IMR-90 (cell line): ENCODE data around the gene USP32. TPM values are rescaled to one million over a fixed set of nuclear protein-coding genes. Genes with fewer than 3 reads are reported as not detected.

Experiments used
- ATAC-seq: fragments of 200-7000 bp; cut with Tn5 transposase; 2 replicates; pipeline ENCODE4 v1.9.1; 2020; ENCODE audit warnings: low read depth, mild to moderate bottlenecking, moderate library complexity
- BruUV-seq: library from RNA; stranded (reverse); fragments of 400-500 nt; replicated peaks from 2 replicates; lab custom pipeline; 2021; lab: Mats Ljungman, UMichigan
- CTCF ChIA-PET: fragments of 300-600 bp; formaldehyde crosslinking; extraction: SDS; loops from one replicate; lab custom pipeline; 2021; ENCODE audit warnings: antibody characterized with exemption; lab: Yijun Ruan, JAX
- POLR2A ChIA-PET: fragments of 300-600 bp; sonication (Branson Sonifier 250); formaldehyde crosslinking; loops from one replicate; lab custom pipeline; 2022; ENCODE audit warnings: antibody characterized with exemption; ENCODE audit not compliant: unreplicated experiment; lab: Charles Lee
- DNase-seq: peaks from one replicate; pipeline ENCODE4 v3.0.0; 2013
- H2AFZ ChIP-seq: replicated peaks from 2 replicates; pipeline ENCODE3; 2013; ENCODE audit warnings: low read length, mild to moderate bottlenecking; ENCODE audit not compliant: poor library complexity
- H2AK5ac ChIP-seq: 2 replicates; pipeline ENCODE4 v1.6.1; 2013; ENCODE audit warnings: low read depth, low read length, inconsistent platforms
- H2AK9ac ChIP-seq: replicated peaks from 2 replicates; pipeline ENCODE3; 2013; ENCODE audit warnings: mild to moderate bottlenecking, low read depth, low read length, moderate library complexity; ENCODE audit not compliant: poor library complexity
- H2BK120ac ChIP-seq: 2 replicates; pipeline ENCODE4 v1.6.1; 2013; ENCODE audit warnings: low read depth, low read length, inconsistent platforms
- H2BK15ac ChIP-seq: 3 replicates; pipeline ENCODE4 v1.6.1; 2013; ENCODE audit warnings: low read depth, low read length, inconsistent platforms
- H2BK20ac ChIP-seq: 2 replicates; pipeline ENCODE4 v1.6.1; 2013; ENCODE audit warnings: low read depth, mild to moderate bottlenecking, inconsistent platforms, low read length, moderate library complexity
- H2BK5ac ChIP-seq: 2 replicates; pipeline ENCODE4 v1.6.1; 2013; ENCODE audit warnings: mild to moderate bottlenecking, low read depth, low read length, inconsistent platforms; ENCODE audit not compliant: poor library complexity, severe bottlenecking
- H3K14ac ChIP-seq: replicated peaks from 2 replicates; pipeline ENCODE4 v1.6.1; 2013; ENCODE audit warnings: low read depth, low read length, inconsistent platforms
- H3K18ac ChIP-seq: 2 replicates; pipeline ENCODE4 v1.6.1; 2013; ENCODE audit warnings: low read depth, low read length, control low read depth
- H3K23ac ChIP-seq: 2 replicates; pipeline ENCODE4 v1.6.1; 2013; ENCODE audit warnings: low read depth, low read length, inconsistent platforms
- H3K27ac ChIP-seq: 2 replicates; pipeline ENCODE4 v1.5.1; 2013; ENCODE audit warnings: mild to moderate bottlenecking, control low read depth, low read length; ENCODE audit not compliant: insufficient read depth
- H3K27me3 ChIP-seq: 2 replicates; pipeline ENCODE4 v1.6.1; 2013; ENCODE audit warnings: low read length; ENCODE audit not compliant: control insufficient read depth, insufficient read depth
- H3K36me3 ChIP-seq: 2 replicates; pipeline ENCODE4 v1.6.1; 2013; ENCODE audit warnings: low read length, mixed read lengths; ENCODE audit not compliant: control insufficient read depth, insufficient read depth
- H3K4ac ChIP-seq: 2 replicates; pipeline ENCODE4 v1.6.1; 2013; ENCODE audit warnings: low read depth, low read length, inconsistent platforms
- H3K4me1 ChIP-seq: 2 replicates; pipeline ENCODE4 v1.6.1; 2013; ENCODE audit warnings: low read length, mixed read lengths; ENCODE audit not compliant: control insufficient read depth, insufficient read depth
- H3K4me2 ChIP-seq: 2 replicates; pipeline ENCODE4 v1.6.1; 2013; ENCODE audit warnings: low read depth, mild to moderate bottlenecking, control low read depth, low read length, moderate library complexity
- H3K4me3 ChIP-seq: 2 replicates; pipeline ENCODE4 v1.5.1; 2013; ENCODE audit warnings: low read depth, mild to moderate bottlenecking, control low read depth, low read length, moderate library complexity; ENCODE audit not compliant: insufficient read depth
- H3K56ac ChIP-seq: 2 replicates; pipeline ENCODE4 v1.6.1; 2013; ENCODE audit warnings: low read length, inconsistent platforms; ENCODE audit not compliant: insufficient read depth; ENCODE audit errors: extremely low read depth
- H3K79me1 ChIP-seq, 2 experiments: 2 replicates each; pipeline ENCODE4 v1.6.1; 2013; ENCODE audit warnings: low read length in 2 of 2, inconsistent platforms in 1 of 2, low read depth in 1 of 2
- H3K9ac ChIP-seq: 2 replicates; pipeline ENCODE4 v1.6.1; 2013; ENCODE audit warnings: low read depth, low read length, control low read depth
- H3K9me1 ChIP-seq: 2 replicates; pipeline ENCODE4 v1.6.1; 2013; ENCODE audit warnings: low read length, inconsistent platforms; ENCODE audit not compliant: insufficient read depth
- H3K9me3 ChIP-seq: 2 replicates; pipeline ENCODE4 v1.6.1; 2013; ENCODE audit warnings: low read length; ENCODE audit not compliant: control insufficient read depth, insufficient read depth
- H4K20me1 ChIP-seq: 2 replicates; pipeline ENCODE4 v1.6.1; 2013; ENCODE audit warnings: low read length, inconsistent platforms; ENCODE audit not compliant: insufficient read depth
- H4K5ac ChIP-seq: 2 replicates; pipeline ENCODE4 v1.6.1; 2013; ENCODE audit warnings: mild to moderate bottlenecking, low read depth, low read length, control low read depth
- H4K8ac ChIP-seq, 2 experiments: 2 replicates each; pipeline ENCODE4 v1.6.1; 2013; ENCODE audit warnings: low read depth in 2 of 2, low read length in 2 of 2, control low read depth in 1 of 2, inconsistent platforms in 1 of 2
- H4K91ac ChIP-seq: 2 replicates; pipeline ENCODE4 v1.6.1; 2013; ENCODE audit warnings: low read depth, low read length, inconsistent platforms; ENCODE audit not compliant: insufficient read depth
- BHLHE40 ChIP-seq: fragments of 150-350 bp; IDR thresholded peaks from 2 replicates; pipeline ENCODE4 v1.6.1; 2016; ENCODE audit warnings: mild to moderate bottlenecking, low read depth, low read length
- CEBPB ChIP-seq: IDR thresholded peaks from 2 replicates; pipeline ENCODE4 v1.6.1; 2012; ENCODE audit warnings: low read depth, low read length, improper control_type of control experiment
- CHD1 ChIP-seq: IDR thresholded peaks from 2 replicates; pipeline ENCODE4 v1.6.1; 2012; ENCODE audit warnings: low read depth, low read length, improper control_type of control experiment
- ELK1 ChIP-seq: fragments of 150-350 bp; IDR thresholded peaks from 2 replicates; pipeline ENCODE4 v1.6.1; 2016; ENCODE audit warnings: low read depth, mild to moderate bottlenecking, low read length, moderate library complexity, borderline replicate concordance
- FOS ChIP-seq: fragments of 150-350 bp; IDR thresholded peaks from 2 replicates; pipeline ENCODE4 v1.6.1; 2016; ENCODE audit warnings: low read depth, low read length
- MXI1 ChIP-seq: IDR thresholded peaks from 2 replicates; pipeline ENCODE4 v1.6.1; 2012; ENCODE audit warnings: low read depth, mild to moderate bottlenecking, low read length, moderate library complexity, borderline replicate concordance
- RFX5 ChIP-seq: IDR thresholded peaks from 2 replicates; pipeline ENCODE4 v1.8.0; 2012; ENCODE audit warnings: low read depth, mild to moderate bottlenecking, low read length, moderate library complexity
- WGBS, 2 experiments: methylation state at CpG; one replicate each; pipeline versions ENCODE4 v1.1.5 to v1.1.7; 2013; ENCODE audit warnings: missing lambda C conversion rate in 2 of 2; ENCODE audit not compliant: insufficient read length in 1 of 2; ENCODE audit errors: extremely low coverage in 2 of 2; 5-methylcytosine and 5-hydroxymethylcytosine counted together
- dilution Hi-C: fragments of 300-500 bp; cut with HindIII; formaldehyde crosslinking; loops from one replicate; pipeline ENCODE4 v1.14.3; 2018; ENCODE audit warnings: low sequenced_read_pairs; ENCODE audit not compliant: unreplicated experiment
- in situ Hi-C: fragments of 300-500 bp; cut with MboI; formaldehyde crosslinking; loops from 3 replicates; pipeline ENCODE4 v1.14.3; 2019; ENCODE audit warnings: low sequenced_read_pairs, inconsistent platforms, mixed read lengths
- intact Hi-C: fragments of 100-400 bp; cut with micrococcal nuclease; formaldehyde crosslinking; loops from 2 replicates; pipeline ENCODE4 v1.10.0; 2022
- polyA plus RNA-seq, 3 experiments: library from polyadenylated mRNA; depleted of rRNA; stranded (reverse); fragments of >200 nt; gene quantifications; 2 replicates each; pipeline ENCODE4 v1.2.3, GENCODE V29; 2012; ENCODE audit warnings: low replicate concordance in 1 of 3
- total RNA-seq: library from RNA; depleted of rRNA; stranded (reverse); fragments of >200 nt; gene quantifications from 2 replicates; pipeline ENCODE4 v1.2.3, GENCODE V29; 2012

Gene USP32
- total and polyA plus RNA-seq, 2 of the 4 experiments (the other 2 are of a cell fraction): 16.8 to 46.8 TPM

- ChIA-PET CTCF (no interaction called here), POLR2A (no interaction called here)
- no peak overlapping the region for H3K4me2 ChIP-seq
- BruUV-seq: no TSS peak
- no peaks in the 10 kb centered on the region; the same call in 1 of the 2 replicates for H4K20me1 ChIP-seq
- no peak overlapping the region for H2BK20ac ChIP-seq
- H3K27me3 ChIP-seq: no peaks in the 10 kb centered on the region; the same call in 1 of the 2 replicates
- no peak overlapping the region for H2BK15ac ChIP-seq
- no peak overlapping the region for H2AFZ ChIP-seq
- peaks cover 8% of the 10 kb centered on the region for H3K9me1 ChIP-seq
- ATAC-seq (no peak), DNase-seq (no peak)
- H4K91ac ChIP-seq: no peak overlapping the region
- no peaks in the 10 kb centered on the region for H3K9me3 ChIP-seq
- H3K79me1 ChIP-seq: peaks cover 16 to 27% of the 10 kb centered on the region in 2 experiments; a peak in 2 of 4 replicates
- H2BK5ac ChIP-seq: no peak overlapping the region
- H4K8ac ChIP-seq: no peak overlapping the region
- H2AK9ac ChIP-seq: no peak overlapping the region
- TF ChIP-seq ELK1: no peak
- TF ChIP-seq RFX5: no peak
- no peak for TF ChIP-seq CHD1
- no peak for TF ChIP-seq BHLHE40
- no peak for TF ChIP-seq MXI1
- TF ChIP-seq CEBPB: no peak
- no peak for TF ChIP-seq FOS
- H3K56ac ChIP-seq: no peak overlapping the region
- H2AK5ac ChIP-seq: no peak overlapping the region
- H4K5ac ChIP-seq: no peak overlapping the region
- in situ Hi-C loops: loop anchor here (25.0 kb wide), 2 partner anchors 282 to 507 kb away; partner anchors contain the start of gene CHCT1
- no peak overlapping the region for H3K9ac ChIP-seq
- H3K23ac ChIP-seq: no peak overlapping the region
- H2BK120ac ChIP-seq: no peak overlapping the region
- H3K27ac ChIP-seq: no peak overlapping the region
- H3K4me3 ChIP-seq: no peak overlapping the region
- no peak overlapping the region for H3K14ac ChIP-seq
- dilution Hi-C loops: no loop called here
- H3K4ac ChIP-seq: no peak overlapping the region
- intact Hi-C loops: loop anchor here (10.0 kb wide), 1 partner anchor 474 kb away; the partner anchor contains the start of gene PPM1D
- WGBS, 2 experiments: no CpG with 5 or more reads among the region's 3 CpGs
- H3K36me3 ChIP-seq: peaks cover 4% of the 10 kb centered on the region; the same call in 1 of the 2 replicates
- H3K4me1 ChIP-seq: no peaks in the 10 kb centered on the region
- H3K18ac ChIP-seq: no peak overlapping the region
These were observed 261.5 kb downstream of the USP32 start for GRCh38 chr17:60130466-60130865.
